GM12874 (cell line): ENCODE results near the gene TRA2B.

Source experiments
- TF ChIP-seq, protein P1 (sequence below): IDR thresholded peaks from 2 replicates; pipeline ENCODE4 v1.5.1; 2011; ENCODE audit warnings: low read depth, mild to moderate bottlenecking, control low read depth, low read length, moderate library complexity; ENCODE audit not compliant: insufficient read depth

Gene TRA2B

DNA sequence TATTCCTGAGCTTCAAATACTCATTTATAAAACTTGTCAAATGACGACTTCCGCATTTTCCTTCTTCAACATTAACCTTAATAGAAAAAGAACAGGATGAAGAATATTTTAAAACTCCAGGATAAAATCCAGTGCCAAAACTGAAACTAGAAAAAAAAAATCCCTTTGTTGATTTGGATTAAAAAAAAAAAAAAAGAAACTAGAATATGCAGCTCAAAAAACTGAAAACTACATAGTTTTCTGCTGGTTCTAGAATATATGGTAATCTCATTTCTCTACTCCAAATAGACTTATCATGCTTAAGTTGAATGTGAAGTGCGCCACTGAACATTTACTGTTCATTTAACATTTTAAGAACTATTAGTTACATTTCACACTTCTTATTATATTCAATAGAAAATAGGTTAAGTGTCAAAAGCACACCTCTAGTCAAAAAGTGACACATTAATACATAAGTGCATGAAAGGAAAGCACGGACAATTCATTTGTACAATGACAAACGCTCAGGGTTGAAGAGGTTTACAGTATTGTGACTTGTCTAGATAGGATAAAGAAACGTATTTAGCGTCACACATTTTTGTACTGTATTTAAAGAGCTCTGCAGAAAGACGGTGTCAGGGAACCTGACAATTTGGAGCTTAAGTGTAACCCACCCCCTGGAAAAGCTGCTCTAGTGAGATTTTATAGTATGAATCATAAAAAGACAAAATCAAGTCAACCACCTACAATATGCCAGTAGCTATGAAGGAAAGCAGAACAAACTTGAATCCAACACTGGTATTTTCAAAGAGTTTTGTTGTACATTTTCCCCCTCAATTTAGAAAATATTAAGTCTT is 5.8 kb downstream of the TRA2B start:
- TF ChIP-seq, protein P1, sequence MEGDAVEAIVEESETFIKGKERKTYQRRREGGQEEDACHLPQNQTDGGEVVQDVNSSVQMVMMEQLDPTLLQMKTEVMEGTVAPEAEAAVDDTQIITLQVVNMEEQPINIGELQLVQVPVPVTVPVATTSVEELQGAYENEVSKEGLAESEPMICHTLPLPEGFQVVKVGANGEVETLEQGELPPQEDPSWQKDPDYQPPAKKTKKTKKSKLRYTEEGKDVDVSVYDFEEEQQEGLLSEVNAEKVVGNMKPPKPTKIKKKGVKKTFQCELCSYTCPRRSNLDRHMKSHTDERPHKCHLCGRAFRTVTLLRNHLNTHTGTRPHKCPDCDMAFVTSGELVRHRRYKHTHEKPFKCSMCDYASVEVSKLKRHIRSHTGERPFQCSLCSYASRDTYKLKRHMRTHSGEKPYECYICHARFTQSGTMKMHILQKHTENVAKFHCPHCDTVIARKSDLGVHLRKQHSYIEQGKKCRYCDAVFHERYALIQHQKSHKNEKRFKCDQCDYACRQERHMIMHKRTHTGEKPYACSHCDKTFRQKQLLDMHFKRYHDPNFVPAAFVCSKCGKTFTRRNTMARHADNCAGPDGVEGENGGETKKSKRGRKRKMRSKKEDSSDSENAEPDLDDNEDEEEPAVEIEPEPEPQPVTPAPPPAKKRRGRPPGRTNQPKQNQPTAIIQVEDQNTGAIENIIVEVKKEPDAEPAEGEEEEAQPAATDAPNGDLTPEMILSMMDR: no peak

- TF ChIP-seq, protein P1: no peak
Observed at GRCh38 chr3:185930393-185931107, 7.3 kb downstream of the TRA2B start.

GRCh38 chr3:185929192-185930151 is 8.3 kb downstream of the TRA2B start:
- TF ChIP-seq, protein P1: no peak

DNA sequence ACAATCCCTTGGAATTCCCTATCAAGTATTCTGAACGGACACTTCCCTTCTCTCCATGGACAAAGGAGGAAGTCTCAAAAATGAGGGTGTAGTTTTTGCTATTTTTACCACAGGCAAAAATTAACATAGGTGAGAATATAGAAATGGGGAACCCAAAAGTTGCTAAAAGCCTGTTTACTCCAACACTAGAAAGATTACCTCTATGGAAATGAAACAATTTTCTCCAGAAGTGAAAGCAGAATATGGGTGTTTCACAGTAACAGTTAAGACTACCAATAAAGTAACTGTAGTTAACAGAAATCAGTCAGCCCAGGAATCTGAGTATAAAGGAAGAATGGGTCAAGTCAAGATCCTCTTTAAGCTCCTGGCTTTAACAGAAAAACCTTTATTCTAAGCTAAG is 9.3 kb downstream of the TRA2B start:
- TF ChIP-seq, protein P1: no peak

GRCh38 chr3:185927501-185928200 is 10.2 kb downstream of the TRA2B start:
- TF ChIP-seq, protein P1: no peak

DNA sequence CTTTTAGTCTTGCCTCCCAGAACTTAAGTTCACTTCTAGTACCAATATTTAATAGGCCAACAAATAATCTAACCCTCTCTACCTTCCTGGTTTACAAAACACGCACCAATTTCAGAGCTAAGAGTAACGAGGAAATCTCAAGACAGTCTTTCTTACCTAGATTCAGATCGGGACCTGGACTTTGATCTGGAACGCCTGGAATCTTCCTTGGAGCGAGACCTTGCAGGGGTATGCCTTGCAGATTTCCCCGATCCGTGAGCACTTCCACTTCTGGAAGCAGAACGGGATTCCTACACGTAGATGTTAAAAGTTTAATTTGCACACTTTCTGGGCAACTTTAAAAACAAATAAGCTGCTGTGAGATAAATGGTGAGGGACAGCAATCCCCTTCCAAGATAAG is 11.4 kb downstream of the TRA2B start:
- TF ChIP-seq, protein P1: no peak
